ENCODE measurements around the gene PRTN3. TPM values are rescaled to one million over a fixed set of nuclear protein-coding genes. Genes with fewer than 3 reads are reported as not detected.

PRTN3 gene
- total and polyA plus RNA-seq, 7 experiments from 2014 or later, result 2.7 TPM; not detected in 6

DNA sequence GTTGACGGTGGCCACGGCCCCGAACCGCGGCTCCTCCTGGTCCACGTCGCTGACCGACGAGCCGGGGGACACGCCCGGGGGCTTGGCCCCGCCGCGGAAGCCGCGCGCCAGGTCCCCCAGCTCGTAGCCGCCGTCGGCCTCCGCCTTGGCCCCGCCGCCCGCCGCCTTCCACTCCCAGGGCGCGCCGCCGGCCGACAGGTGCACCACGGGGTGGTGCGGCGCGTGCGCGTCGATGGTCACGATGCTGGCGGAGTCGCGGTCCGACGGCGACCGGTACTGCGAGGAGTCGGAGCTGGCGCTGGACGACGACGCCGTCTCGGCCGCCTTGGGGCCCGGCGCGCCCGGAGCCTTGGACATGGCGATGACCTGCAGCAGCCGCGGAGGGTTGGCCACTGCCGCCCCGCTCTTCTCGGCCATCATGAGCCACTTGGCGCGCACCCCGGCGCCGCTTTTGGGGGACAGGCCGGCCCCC lies 28.0 kb upstream of the PRTN3 start:
- no peak overlapping the region for H3K4me3 ChIP-seq (ENCODE audit: low read length)
- intact Hi-C loops (cut with micrococcal nuclease), result no loop called here
- no peaks in the 10 kb centered on the region for H3K9me3 ChIP-seq (ENCODE audit: control insufficient read depth in 2 of 3, low read length in 3 of 3)
- H3K4me1 ChIP-seq (ENCODE audit: control insufficient read depth in 2 of 2, insufficient read depth in 2 of 2, low read length in 2 of 2), result no peaks in the 10 kb centered on the region
- ChIA-PET POLR2A (no interaction called here), CTCF (no interaction called here)
- Mint-ChIP-seq H3K36me3 (peaks cover 5 to 30% (median 17%) of the 10 kb centered on the region in 5 donors), H3K4me1 (peaks cover 0 to 3% (median 1%) of the 10 kb centered on the region in 7 donors), H3K9me3 (peaks cover 0 to 12% (median 0%) of the 10 kb centered on the region in 11 donors), H3K27me3 (no peaks in the 10 kb centered on the region), H3K4me3 (no peak overlapping the region), H3K27ac (no peak overlapping the region)
- peaks cover 2 to 52% (median 13%) of the 10 kb centered on the region in 3 experiments for H3K36me3 ChIP-seq (ENCODE audit: control insufficient read depth in 2 of 3, insufficient read depth in 3 of 3, low read length in 3 of 3)
- H3K27me3 ChIP-seq (ENCODE audit: control insufficient read depth in 2 of 2, insufficient read depth in 2 of 2, low read length in 2 of 2), result no peaks in the 10 kb centered on the region
- peak; percentile 1 for ATAC-seq
- DNase-seq, result no peak
- no peak overlapping the region for H3K27ac ChIP-seq (ENCODE audit: low read depth, low read length)

DNA sequence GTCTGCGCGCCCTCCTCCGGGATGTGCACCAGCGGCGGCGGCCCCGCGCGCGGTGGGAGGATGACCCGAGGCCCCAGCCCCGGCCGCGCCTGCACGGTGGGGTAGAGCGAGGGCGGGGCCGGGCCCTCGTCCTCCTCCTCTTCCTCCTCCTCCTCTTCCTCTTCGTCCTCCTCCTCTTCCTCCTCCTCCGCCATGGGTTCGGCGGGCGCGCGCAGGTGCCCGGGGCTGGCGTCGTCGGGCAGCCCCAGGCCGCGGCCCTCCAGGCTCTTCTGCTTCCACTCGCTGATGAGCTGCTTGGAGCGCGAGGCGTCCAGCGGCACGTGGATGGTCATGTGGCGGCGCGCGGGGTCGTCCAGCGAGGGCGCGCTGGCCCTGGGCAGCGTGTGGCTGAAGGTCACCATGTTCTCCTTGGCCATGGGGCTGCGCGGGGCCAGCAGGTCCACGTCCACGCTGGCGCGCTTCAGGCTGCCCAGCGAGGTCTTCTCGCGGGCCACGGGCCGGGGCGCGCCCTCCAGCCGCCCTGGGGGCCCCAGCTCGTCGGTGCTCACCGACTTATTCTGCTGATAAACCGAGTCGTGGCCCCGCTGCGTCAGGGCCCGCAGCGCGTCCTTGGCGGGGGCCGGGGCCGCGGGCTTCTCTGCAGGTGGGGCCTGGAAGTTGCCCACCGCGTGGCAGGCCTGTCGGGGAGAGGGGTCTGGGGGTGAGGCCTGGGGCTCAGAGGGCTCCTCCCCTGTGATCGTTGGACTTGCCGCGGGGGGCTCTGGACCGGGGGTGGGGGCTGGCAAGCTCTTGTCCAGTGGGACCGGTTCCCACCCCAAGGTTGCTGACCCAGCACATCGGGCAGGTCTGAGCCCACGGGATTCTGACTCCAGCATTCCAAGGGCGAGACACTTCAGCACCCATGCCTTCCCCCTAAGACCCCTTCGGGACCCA lies 27.3 kb upstream of the PRTN3 start:
- DNase-seq (peak in 1 of 9 donors; percentile 8), ATAC-seq (peak; percentile 14)
- no peak overlapping the region for H3K27ac ChIP-seq (ENCODE audit: low read depth, low read length)
- Mint-ChIP-seq H3K4me3 (peak overlapping the region in 1 of 10 donors; percentile 13), H3K36me3 (peaks cover 4 to 29% (median 15%) of the 10 kb centered on the region in 5 donors), H3K9me3 (peaks cover 0 to 12% (median 0%) of the 10 kb centered on the region in 11 donors), H3K4me1 (peaks cover 0 to 2% (median 0%) of the 10 kb centered on the region in 7 donors), H3K27me3 (no peaks in the 10 kb centered on the region), H3K27ac (peak overlapping the region in 1 of 9 donors; percentile 46)
- CTCF ChIA-PET, result no interaction called here
- H3K4me1 ChIP-seq (ENCODE audit: control insufficient read depth in 2 of 2, insufficient read depth in 2 of 2, low read length in 2 of 2), result no peaks in the 10 kb centered on the region
- peaks cover 0 to 46% (median 10%) of the 10 kb centered on the region in 3 experiments for H3K36me3 ChIP-seq (ENCODE audit: control insufficient read depth in 2 of 3, insufficient read depth in 3 of 3, low read length in 3 of 3)
- POLR2A ChIA-PET, result no interaction called here
- H3K27me3 ChIP-seq (ENCODE audit: control insufficient read depth in 2 of 2, insufficient read depth in 2 of 2, low read length in 2 of 2), result no peaks in the 10 kb centered on the region
- intact Hi-C loops (cut with micrococcal nuclease), result no loop called here
- H3K4me3 ChIP-seq (ENCODE audit: low read length), result no peak overlapping the region
- no peaks in the 10 kb centered on the region for H3K9me3 ChIP-seq (ENCODE audit: control insufficient read depth in 2 of 3, low read length in 3 of 3)

DNA sequence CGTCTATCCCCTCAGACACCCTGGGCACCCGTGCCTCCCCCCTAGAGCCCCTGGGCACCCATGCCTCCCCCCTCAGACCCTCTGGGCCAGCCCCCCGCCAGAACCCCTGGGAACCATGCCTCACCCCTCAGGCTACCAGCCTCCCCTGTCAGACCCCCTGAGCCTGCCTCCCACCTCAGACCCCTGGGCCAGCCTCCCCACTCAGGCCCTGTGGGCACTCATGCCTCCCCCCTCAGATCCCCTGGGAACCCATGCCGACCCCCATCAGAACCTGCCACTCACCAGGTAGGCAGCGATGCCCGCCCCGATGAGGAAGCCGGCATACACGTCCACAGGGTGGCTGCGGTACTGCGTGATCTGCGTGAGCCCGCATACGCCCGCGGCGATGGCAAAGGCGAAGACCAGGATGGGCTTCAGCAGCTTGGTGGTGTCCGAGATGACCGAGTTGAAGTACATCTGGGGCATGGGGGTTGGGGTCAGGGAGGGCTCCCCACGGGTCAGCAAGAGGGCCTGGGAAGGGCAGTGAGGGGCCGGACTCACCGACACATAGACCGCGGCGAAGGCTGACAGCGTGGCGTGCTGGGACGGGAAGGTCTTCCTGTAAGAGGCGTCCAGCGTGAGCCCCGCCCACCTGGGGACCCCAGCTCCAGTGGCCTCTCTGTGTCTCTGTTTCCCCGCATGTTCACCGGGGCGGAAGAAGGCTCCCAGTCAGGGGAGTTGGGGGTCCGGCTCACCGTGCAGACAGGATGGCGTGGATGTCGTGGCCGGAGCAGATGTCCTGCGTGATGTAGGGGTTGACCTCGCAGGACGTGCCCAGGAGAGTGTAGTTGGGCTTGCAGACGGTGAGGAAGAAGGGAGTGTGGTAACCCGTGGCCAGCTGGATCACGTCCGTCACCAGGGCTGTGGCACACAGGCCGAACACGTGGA lies 26.4 kb upstream of the PRTN3 start:
- peak overlapping the region in 1 of 10 donors; percentile 35 for H3K4me3 Mint-ChIP-seq
- intact Hi-C loops (cut with micrococcal nuclease), result no loop called here

DNA sequence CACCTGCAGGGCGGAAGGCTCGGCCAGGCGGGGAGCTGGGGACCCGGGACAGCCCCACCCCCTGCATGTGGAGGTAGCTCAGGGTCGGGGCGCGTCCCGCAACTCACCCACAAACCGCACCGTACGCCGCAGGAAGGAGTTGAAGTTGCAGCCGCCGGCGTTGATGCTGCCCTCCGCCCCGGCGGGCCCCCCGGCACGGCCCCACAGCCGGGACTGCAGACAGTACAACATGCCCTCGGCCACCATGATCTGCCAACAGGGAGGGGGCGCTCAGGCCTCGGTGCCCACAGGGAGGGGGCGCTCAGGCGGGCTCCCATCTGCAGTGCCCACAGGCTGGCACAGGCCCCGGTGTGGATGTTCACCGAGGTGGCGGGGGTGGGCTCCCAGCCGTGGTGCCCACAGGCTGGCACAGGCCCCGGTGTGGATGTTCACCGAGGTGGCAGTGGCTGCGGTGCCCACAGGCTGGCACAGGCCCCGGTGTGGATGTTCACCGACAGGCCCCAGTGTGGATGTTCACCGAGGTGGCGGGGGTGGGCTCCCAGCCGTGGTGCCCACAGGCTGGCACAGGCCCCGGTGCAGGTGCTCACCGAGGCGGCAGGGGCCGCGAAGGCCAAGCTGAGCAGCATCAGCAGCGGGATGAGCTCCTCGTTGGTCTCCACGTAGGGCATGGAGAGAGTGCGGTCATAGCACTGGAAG lies 25.6 kb upstream of the PRTN3 start:
- ChIA-PET CTCF (interaction anchor here (0.5 kb wide), 1 partner anchor 168 kb away, joined by 3 read pairs; no protein-coding TSS in a partner anchor), POLR2A (no interaction called here)
- H3K9me3 ChIP-seq (ENCODE audit: control insufficient read depth in 2 of 3, low read length in 3 of 3), result no peaks in the 10 kb centered on the region
- H3K36me3 ChIP-seq (ENCODE audit: control insufficient read depth in 2 of 3, insufficient read depth in 3 of 3, low read length in 3 of 3), result peaks cover 0 to 29% (median 3%) of the 10 kb centered on the region in 3 experiments
- ATAC-seq (peak; percentile 21), DNase-seq (no peak)
- H3K4me3 Mint-ChIP-seq, result no peak overlapping the region
- H3K9me3 Mint-ChIP-seq, result peaks cover 0 to 12% (median 0%) of the 10 kb centered on the region in 11 donors
- peaks cover 4 to 29% (median 11%) of the 10 kb centered on the region in 5 donors for H3K36me3 Mint-ChIP-seq
- peaks cover 0 to 2% (median 0%) of the 10 kb centered on the region in 7 donors for H3K4me1 Mint-ChIP-seq
- no peak overlapping the region for H3K4me3 ChIP-seq (ENCODE audit: low read length)
- peak overlapping the region in 3 of 9 donors; percentile 22 to 49 (median 38) for H3K27ac Mint-ChIP-seq
- no peaks in the 10 kb centered on the region for H3K27me3 ChIP-seq (ENCODE audit: control insufficient read depth in 2 of 2, insufficient read depth in 2 of 2, low read length in 2 of 2)
- peaks cover 0 to 5% (median 0%) of the 10 kb centered on the region in 5 donors for H3K27me3 Mint-ChIP-seq
- intact Hi-C loops (cut with micrococcal nuclease), result no loop called here
- H3K4me1 ChIP-seq (ENCODE audit: control insufficient read depth in 2 of 2, insufficient read depth in 2 of 2, low read length in 2 of 2), result no peaks in the 10 kb centered on the region
- no peak overlapping the region for H3K27ac ChIP-seq (ENCODE audit: low read depth, low read length)

More for the DNA sequence above, 26.4 kb upstream of the PRTN3 start:
- Mint-ChIP-seq H3K36me3 (peaks cover 4 to 29% (median 15%) of the 10 kb centered on the region in 5 donors), H3K4me1 (peaks cover 0 to 2% (median 0%) of the 10 kb centered on the region in 7 donors), H3K27me3 (no peaks in the 10 kb centered on the region), H3K27ac (peak overlapping the region in 5 of 9 donors; percentile 21 to 71 (median 49)), H3K9me3 (peaks cover 0 to 12% (median 0%) of the 10 kb centered on the region in 11 donors)
- Histone ChIP-seq H3K36me3 (ENCODE audit: control insufficient read depth in 2 of 3, insufficient read depth in 3 of 3, low read length in 3 of 3) (peaks cover 0 to 37% (median 10%) of the 10 kb centered on the region in 3 experiments), H3K4me1 (ENCODE audit: control insufficient read depth in 2 of 2, insufficient read depth in 2 of 2, low read length in 2 of 2) (no peaks in the 10 kb centered on the region), H3K9me3 (ENCODE audit: control insufficient read depth in 2 of 3, low read length in 3 of 3) (no peaks in the 10 kb centered on the region), H3K27ac (ENCODE audit: low read depth, low read length) (no peak overlapping the region), H3K27me3 (ENCODE audit: control insufficient read depth in 2 of 2, insufficient read depth in 2 of 2, low read length in 2 of 2) (no peaks in the 10 kb centered on the region), H3K4me3 (ENCODE audit: low read length) (no peak overlapping the region)
- CTCF ChIA-PET, result no interaction called here
- ATAC-seq (peak; percentile 6), DNase-seq (peak in 1 of 9 donors; percentile 8)
- POLR2A ChIA-PET, result no interaction called here

DNA sequence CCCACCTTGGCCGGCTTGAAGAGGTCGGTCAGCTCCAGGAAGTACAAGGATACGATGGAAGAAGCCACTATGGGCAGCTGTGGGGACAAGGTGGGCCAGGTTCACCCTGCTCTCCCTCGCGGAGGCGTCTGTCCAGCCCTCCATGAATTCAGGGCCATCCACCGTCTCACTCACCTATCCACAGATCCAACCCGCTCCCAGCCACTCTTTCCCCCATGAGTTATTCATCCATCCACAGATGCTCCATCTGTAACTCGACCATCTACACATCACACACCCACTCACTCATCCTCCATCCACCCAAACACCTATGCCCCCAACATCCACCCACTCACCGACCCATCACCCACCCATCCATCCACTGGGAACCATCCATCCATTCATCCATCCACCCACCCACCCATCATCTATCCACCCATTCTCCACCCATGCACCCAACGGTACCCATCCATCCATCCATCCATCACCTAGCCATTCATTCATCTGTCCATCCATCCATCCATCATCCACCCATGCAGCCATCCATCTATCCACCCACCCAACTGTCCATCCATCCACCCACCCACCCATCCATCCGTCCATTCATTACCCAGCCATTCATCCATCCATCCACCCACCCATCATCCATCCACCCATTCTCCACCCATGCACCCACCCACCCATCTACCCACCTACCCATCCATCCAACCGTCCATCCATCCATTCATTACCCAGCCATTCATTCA lies 24.9 kb upstream of the PRTN3 start:
- H3K27ac Mint-ChIP-seq, result peak overlapping the region in 4 of 9 donors; percentile 22 to 62 (median 46)
- peaks cover 0 to 11% (median 0%) of the 10 kb centered on the region in 5 donors for H3K27me3 Mint-ChIP-seq
- H3K27me3 ChIP-seq (ENCODE audit: control insufficient read depth in 2 of 2, insufficient read depth in 2 of 2, low read length in 2 of 2), result no peaks in the 10 kb centered on the region
- no peak overlapping the region for H3K4me3 ChIP-seq (ENCODE audit: low read length)
- ChIA-PET CTCF (no interaction called here), POLR2A (no interaction called here)
- H3K9me3 Mint-ChIP-seq, result peaks cover 0 to 12% (median 0%) of the 10 kb centered on the region in 11 donors
- peak overlapping the region in 1 of 10 donors; percentile 53 for H3K4me3 Mint-ChIP-seq
- peaks cover 0 to 2% (median 0%) of the 10 kb centered on the region in 7 donors for H3K4me1 Mint-ChIP-seq
- H3K9me3 ChIP-seq (ENCODE audit: control insufficient read depth in 2 of 3, low read length in 3 of 3), result no peaks in the 10 kb centered on the region
- ATAC-seq, result peak; percentile 11
- no peaks in the 10 kb centered on the region for H3K4me1 ChIP-seq (ENCODE audit: control insufficient read depth in 2 of 2, insufficient read depth in 2 of 2, low read length in 2 of 2)
- peaks cover 4 to 29% (median 11%) of the 10 kb centered on the region in 5 donors for H3K36me3 Mint-ChIP-seq
- intact Hi-C loops (cut with micrococcal nuclease), result no loop called here
- DNase-seq, result peak in 1 of 9 donors; percentile 8
- no peak overlapping the region for H3K27ac ChIP-seq (ENCODE audit: low read depth, low read length)
- H3K36me3 ChIP-seq (ENCODE audit: control insufficient read depth in 2 of 3, insufficient read depth in 3 of 3, low read length in 3 of 3), result peaks cover 0 to 22% (median 0%) of the 10 kb centered on the region in 3 experiments

Data from naive thymus-derived CD4-positive, alpha-beta T cell (primary cell).